Right lobe of liver (tissue), 4 donors: Measurements from ENCODE around the gene CST3.

Source experiments
- POLR2A ChIP-seq: fragments of 450-650 bp; IDR thresholded peaks from one replicate; pipeline ENCODE4 v1.6.1; 2017; ENCODE audit warnings: antibody characterized with exemption, mild to moderate bottlenecking
- TF ChIP-seq, protein P1 (sequence below), 4 donors: fragments of 200-600 bp in 3 of 4; fragments of 450-650 bp in 1 of 4; IDR thresholded peaks; one replicate each; pipeline versions ENCODE4 v1.5.1 to v1.8.0; 2016 to 2022; ENCODE audit warnings: antibody characterized with exemption in 4 of 4, mild to moderate bottlenecking in 2 of 4
- donor health status: DM: no; HTN: no; CAD: no.
- donor health status: DM: no; HTN: no; CAD: no.
- donor health status: DM: no; HTN: yes; CAD: no.

DNA sequence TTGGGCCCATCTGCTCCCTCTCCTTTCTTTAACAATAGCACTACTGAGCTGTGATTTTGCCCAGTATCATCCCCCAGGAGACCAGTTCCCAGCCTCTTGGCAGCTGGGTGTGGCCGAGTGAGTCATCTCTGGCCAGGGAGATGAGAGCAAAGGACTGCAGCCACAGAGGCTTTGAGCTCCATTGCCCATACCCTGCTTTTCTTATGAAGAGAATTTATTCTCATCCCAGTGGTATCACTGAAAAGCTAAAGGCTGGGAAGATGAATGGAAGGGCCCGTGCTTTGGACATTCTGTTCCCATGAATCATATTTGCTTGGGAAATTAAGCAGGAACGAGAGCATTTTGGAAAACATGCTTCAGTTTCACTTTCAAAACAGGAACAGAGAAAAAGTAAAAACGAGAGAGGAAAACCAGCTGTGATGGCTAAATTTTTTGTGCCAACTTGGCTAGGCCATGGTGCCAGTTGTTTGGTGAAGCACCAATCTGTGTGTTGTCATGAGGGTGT lies 14.9 kb downstream of the CST3 start:
- TF ChIP-seq, protein P1, sequence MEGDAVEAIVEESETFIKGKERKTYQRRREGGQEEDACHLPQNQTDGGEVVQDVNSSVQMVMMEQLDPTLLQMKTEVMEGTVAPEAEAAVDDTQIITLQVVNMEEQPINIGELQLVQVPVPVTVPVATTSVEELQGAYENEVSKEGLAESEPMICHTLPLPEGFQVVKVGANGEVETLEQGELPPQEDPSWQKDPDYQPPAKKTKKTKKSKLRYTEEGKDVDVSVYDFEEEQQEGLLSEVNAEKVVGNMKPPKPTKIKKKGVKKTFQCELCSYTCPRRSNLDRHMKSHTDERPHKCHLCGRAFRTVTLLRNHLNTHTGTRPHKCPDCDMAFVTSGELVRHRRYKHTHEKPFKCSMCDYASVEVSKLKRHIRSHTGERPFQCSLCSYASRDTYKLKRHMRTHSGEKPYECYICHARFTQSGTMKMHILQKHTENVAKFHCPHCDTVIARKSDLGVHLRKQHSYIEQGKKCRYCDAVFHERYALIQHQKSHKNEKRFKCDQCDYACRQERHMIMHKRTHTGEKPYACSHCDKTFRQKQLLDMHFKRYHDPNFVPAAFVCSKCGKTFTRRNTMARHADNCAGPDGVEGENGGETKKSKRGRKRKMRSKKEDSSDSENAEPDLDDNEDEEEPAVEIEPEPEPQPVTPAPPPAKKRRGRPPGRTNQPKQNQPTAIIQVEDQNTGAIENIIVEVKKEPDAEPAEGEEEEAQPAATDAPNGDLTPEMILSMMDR (IDR thresholded peaks at IDR 0.05) = no peak
- TF ChIP-seq POLR2A = no peak
